DND-41 (cell line): Measurements from ENCODE around the gene ATP11B.

ENCODE experiments used
- CTCF ChIP-seq: IDR thresholded peaks from 2 replicates; pipeline ENCODE4 v1.5.1; 2012; ENCODE audit warnings: borderline replicate concordance, low read length, moderate library complexity, mild to moderate bottlenecking; ENCODE audit not compliant: poor library complexity, severe bottlenecking; ENCODE audit errors: extremely low read depth
- EZH2 ChIP-seq: IDR thresholded peaks from 3 replicates; pipeline ENCODE4 v1.6.1; 2012; ENCODE audit warnings: borderline replicate concordance, low read depth, mild to moderate bottlenecking, moderate library complexity, low read length, inconsistent platforms; ENCODE audit not compliant: severe bottlenecking

- TF ChIP-seq CTCF (no peak), EZH2 (no peak)
Observed at GRCh38 chr3:182803596-182803995, 10.3 kb downstream of the ATP11B start.
